Cortex of kidney (tissue), 1 donor: ENCODE results near the gene PCBP2.

Experiments used
- DNase-seq: peaks from one replicate; lab custom pipeline; 2025; lab: John Stamatoyannopoulos, UW

PCBP2 gene

DNA sequence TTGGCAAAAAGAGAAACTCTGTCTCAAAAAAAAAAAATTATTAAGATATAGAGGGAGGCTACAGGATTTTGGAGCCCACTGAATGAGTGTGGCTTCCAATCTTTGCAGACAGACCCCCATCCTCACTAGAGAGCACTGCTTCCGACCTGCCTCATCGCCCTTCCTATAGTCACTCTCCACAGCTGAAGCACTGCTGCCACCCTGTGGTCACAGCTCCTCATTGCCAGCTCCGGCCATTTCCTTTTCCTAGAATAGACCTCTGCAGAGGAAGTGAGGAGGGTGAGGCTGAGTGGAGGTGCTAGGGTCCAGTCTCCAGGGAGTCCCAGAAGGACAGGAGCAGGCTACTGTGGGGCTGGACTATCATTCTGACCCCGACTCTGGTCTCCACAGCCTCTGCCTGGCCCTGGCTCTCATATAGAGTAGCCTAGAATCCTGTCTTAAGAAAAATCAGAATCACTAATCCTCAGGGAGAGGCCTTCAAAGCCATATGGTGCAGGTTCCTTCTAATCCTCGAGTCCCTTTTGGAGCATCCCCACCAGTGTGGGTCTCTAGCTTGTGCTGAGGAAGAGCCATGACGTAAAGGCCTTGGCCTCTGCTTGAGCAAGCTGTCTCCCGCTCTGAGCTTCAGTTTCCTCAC is 56.8 kb downstream of the PCBP2 start:
- DNase-seq = no peak

GRCh38 chr12:53510181-53510812 is 58.4 kb downstream of the PCBP2 start:
- no peak for DNase-seq

DNA sequence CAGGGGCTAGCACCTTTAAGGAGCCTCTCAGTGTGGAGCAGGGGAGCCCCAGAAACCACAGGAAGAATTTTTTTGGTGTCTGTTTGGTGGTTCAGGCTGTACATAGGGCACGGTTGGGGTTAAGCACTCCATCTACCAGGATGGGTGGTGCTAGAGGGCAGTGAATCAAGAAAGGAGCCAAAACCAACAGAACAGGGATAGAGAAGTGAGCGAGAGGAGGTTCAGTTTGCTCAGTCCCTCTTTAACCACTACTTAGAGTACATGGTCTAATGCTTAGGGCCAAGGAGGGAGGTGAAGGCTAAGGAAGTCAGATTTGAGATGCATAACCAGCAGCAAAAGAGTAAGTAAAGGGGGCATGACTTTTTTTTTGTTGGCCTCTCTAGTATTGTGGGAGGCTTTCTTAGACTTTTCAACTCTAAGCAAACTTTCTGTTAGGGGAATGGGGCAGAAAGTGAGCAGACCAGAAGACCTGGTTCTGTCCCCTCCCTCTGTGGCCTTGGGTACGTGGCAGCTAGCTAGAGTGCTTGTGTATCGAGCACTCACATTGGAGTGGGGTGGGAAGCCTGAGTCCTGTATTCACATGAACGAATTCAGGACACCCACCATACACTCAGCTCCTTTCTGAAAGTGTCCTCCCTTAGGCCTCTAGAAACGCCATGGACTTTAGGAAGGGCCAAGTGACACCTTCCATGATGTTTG is 62.0 kb downstream of the PCBP2 start:
- DNase-seq = no peak

DNA sequence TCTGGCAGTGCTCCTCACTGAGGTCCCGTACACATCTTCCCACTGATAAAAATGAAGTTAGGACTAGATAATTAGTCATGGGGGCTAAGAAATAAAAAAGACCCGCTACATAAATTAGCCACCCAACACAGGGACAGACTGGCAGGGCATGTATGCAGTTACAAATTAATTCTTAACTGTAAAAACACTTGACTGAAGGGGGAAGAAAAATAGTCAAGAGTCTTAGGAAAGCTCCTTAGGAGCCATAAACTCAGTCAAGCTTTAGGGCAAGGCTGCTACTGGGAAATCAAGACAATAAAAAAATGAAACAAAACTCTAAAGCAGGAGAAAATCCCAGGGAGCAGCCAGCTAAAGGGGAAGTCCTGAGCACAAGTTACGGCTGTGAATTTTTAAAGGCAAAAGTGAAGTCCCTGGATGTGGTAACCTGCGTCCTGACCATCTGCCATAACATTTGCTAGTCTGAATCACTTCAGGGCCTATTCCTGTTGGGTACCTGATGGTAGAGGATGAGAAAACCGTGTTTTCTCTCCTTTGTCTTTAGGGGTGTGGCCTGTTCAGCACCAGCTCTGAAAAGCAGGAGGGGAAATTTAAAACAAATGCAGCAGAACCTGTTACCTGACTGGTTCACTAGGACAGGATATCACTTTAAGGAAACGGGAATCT is 62.9 kb downstream of the PCBP2 start:
- no peak for DNase-seq

GRCh38 chr12:53515291-53515680 is 63.4 kb downstream of the PCBP2 start:
- DNase-seq = no peak

- DNase-seq = no peak
Measured at GRCh38 chr12:53516758-53517455, 65.0 kb downstream of the PCBP2 start.

DNA sequence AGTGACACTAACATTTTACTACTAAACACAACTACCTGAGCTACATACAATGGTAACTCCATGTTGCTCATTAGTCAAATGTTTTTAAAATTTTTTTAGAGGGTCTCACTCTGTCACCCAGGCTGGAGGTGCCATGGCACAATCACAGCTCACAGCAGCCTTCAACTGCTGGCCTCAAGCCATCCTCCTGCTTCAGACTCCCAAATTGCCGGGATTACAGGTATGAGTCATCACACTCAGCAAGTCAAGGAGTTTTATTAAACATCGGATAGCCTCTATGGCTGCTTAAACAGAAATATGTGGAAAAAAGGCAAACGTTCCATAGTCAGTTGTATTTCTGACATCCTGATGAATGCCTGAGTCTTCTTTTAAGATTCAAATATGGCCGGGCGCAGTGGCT is 66.5 kb downstream of the PCBP2 start:
- DNase-seq = no peak

- DNase-seq = no peak
Measured at GRCh38 chr12:53523131-53523530, 71.2 kb downstream of the PCBP2 start.

DNA sequence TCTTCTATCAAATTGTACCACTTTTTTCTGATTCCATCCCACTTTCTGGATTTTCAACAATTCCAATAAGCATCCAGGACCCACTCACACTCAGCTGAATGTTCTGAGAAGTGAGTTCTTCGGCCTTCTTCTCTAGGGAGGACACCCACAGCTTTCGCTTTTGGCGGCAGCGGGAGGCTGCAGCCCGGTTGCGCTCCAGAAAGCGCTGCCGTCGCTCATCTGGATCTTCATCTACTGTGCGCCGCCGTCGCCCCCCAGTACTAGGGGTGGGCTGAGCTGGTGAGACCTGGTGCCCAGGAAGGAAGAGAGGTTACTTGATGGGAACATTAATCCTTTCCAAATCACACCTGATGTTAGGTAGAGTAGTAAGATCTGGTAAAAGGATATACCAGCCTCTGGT is 72.6 kb downstream of the PCBP2 start:
- DNase-seq = no peak

DNA sequence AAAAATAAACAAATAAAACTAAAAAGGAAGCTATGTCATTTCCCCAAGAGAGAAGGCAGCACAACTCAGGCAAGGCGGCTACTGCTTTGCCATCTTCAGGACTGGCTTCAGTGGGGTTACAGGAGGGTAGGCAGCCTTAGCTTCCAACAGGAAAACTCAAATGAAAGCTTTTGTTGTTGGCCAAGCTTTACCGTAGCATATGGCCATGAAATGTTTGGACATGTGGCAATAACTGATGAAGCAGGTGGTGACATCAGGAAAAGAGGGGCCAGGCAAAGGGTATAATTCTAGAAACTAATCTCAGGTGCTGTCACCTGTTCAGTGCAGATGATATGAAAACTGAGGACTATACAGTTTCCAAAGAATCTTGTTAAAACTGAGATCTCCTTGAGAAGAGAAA is 78.2 kb downstream of the PCBP2 start:
- no peak for DNase-seq
